ENCODE measurements around the gene MCF2L.
"Not testable (repeated sequence)": the region's sequence is repeated elsewhere in the genome, so short reads cannot be mapped to it uniquely, and the experiment has no call there.

Gene MCF2L

GRCh38 chr13:112968910-112969691 is at the start of gene MCF2L:
MCF2L (plus strand) TSS chr13:112969214; CDS start chr13:112969380, 166 bp downstream.
- FAIRE-seq, result no peak
- no peak for DNase-seq (ENCODE audit: extremely low spot score, insufficient read length, low read depth)

DNA sequence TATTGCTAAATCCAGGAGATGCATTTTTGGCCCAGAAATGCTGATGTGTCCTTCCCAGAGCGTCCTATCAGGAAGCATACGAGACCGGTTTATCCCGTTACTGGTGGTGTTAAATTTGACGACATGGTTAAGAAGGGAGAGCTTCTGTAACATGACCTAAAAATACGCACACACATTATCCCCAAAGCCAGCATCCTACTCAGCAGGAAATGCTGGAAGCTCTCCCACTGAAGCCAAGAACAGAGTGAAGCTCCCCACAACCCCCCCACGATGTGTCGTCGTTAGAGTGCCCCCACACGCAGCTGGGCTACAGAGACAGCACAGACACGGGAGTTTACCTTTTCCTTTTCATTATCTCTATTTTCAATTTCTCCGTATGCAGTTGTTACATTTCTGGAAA is 45.1 kb upstream of the MCF2L start:
- FAIRE-seq, result no peak
- no peak for DNase-seq (ENCODE audit: extremely low spot score, insufficient read length, low read depth)

DNA sequence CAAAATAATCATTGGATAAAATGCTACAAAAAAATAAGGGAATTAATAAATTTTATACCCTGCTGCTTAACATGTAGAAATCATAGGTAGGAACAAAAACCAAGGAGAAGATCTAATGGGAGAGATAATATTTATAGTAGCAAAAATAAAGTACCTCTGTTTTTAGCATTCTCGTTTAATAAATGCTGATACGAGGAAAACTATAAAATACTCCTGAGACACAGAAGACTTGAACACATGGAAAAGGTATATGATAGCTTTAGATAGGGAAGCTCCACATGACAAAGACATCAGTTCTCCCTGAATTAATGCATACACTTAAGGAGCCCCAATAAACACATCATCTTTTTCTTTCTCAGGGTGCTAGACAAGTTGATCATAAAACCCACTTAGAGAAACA is 44.6 kb upstream of the MCF2L start:
- FAIRE-seq, result no peak
- DNase-seq (ENCODE audit: extremely low spot score, insufficient read length, low read depth), result no peak

DNA sequence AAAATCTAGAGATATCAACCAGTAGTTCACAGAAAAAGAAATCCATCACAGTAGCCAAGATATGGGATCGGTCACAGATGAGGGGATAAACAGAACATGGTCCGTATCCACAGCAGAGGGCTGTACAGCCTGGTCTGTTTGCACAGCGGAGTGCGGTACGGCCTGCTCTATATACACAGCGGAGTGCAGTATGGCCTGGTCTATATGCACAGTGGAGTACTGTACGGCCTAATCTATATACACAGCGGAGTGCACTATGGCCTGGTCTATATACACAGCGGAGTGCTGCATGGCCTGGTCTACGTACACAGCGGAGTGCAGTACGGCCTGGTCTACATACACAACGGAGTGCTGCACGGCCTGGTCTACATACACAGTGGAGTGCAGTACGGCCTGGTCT is 43.0 kb upstream of the MCF2L start:
- no peak for FAIRE-seq
- no peak for DNase-seq (ENCODE audit: extremely low spot score, insufficient read length, low read depth)

DNA sequence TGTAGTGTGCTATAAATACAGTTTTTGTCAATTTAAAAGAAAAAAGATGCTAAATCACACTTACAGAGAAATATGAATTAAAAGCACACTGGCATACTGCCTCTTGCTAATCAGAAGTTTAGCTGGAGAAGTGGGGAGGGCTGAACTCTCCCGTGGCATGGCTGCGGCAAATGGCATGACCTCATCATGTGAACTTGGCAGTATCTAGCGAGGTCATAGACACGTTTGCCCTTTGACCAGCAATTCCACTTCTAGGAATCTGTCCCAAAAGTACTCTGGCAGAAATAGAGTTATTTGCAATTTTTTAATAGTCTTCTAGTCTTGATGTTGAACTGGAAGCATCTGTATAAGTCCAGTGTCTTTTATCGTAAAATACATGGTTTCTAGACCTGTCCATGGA is 42.0 kb upstream of the MCF2L start:
- FAIRE-seq (no peak), DNase-seq (ENCODE audit: extremely low spot score, insufficient read length, low read depth) (no peak)

DNA sequence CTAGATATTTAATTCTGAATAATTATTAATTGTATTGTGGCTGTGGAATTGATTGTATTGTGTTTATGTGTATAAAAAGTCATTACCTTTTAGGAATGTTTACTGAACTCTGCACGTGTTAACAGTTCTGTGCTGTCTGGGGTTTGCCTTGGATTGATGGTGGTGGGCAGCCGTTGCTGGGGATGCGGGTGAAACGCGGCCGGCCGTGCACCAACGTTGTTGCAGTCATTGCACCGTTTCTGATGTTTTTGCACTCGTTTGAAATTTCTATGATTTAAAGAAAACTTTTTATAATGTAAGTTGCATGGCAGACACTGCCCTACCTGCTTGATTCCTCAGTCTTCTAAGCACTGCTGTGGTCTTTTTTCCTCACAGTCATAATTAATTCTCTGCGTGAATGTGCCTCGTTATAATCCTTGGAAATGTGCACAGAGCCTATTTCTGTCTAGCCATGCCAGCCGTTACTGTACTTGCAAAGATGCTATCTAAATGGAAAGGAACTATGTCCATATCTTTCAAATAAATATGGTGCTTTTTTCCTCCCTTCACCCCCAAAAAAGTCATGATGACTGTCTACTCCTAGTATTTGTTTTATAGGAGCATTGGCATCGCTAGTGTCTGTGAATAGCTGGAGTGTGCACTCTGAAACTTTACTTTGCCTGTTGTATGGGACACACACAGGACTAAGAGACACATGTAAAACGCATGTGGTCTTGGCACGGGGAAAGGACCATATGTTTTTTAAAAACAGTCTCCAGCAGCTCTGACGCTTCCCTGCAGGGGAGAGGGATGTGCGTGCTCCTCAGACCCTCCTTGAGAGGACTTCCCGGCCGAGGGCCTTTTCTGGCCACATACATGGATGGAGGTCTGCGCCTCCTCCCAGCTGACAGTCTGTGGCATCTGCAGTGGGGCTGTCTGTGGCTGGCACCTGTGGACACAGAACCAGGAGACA is 40.7 kb upstream of the MCF2L start:
- FAIRE-seq (no peak), DNase-seq (ENCODE audit: extremely low spot score, insufficient read length, low read depth) (no peak)

DNA sequence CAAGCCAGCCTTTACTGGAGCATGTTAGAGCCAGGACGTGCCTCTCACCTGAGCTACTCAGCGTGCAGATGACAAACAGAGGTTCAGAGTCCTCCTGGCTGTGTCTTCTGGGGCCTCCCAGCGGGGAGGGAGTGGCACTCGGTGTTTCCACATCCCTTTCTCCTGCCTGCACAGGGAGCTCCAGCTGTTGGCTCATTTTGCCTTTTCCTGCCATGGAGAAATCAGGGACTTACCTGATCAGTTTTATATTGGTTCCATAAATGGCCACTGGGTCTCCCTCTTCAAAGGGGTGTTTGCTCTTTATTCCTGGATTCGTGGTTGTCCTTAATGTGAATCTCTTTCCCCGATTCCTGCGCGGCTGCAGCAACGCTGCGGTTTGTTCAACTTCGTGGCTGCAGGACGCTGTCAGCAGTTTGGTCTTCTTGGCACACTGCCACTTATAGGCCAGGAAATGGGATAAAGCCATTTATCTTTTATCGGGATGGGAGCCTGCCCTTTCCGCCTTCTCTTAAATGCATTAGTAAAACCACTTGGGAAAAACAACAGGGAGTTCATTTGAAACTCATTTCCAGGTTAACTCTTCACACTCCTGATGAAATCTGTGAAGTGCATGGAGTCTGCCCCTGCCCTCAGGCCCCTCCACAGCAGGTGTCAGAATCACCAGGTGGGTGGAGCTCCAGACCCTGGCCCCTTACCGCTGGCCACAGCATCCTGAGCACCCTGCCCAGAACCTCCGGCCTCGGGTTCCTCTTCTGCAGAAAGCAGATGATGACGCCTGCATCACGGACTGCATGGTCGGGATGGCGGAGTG is 39.8 kb upstream of the MCF2L start:
- no peak for DNase-seq (ENCODE audit: extremely low spot score, insufficient read length, low read depth)
- no peak for FAIRE-seq

DNA sequence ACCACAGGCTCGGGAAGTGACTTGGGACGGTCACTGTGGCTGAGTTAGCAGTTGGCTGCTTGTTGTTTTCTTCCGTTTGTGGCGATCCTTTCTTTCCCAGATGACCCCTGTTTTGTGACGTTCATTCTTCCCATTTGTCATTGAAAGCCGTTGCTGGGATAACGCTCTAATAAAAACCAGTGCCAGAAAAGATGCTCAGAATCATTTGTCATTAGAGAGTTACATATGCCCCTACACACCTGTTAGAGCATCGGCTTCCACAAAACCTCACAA is 39.3 kb upstream of the MCF2L start:
- DNase-seq (ENCODE audit: extremely low spot score, insufficient read length, low read depth) (no peak), FAIRE-seq (no peak)

- FAIRE-seq (no peak), DNase-seq (ENCODE audit: extremely low spot score, insufficient read length, low read depth) (no peak)
Measured at GRCh38 chr13:112930192-112930591, 38.8 kb upstream of the MCF2L start.

- peak; percentile 36 for DNase-seq (ENCODE audit: extremely low spot score, insufficient read length, low read depth)
- peak; percentile 70 for FAIRE-seq
Measured at GRCh38 chr13:112931028-112931934, 37.7 kb upstream of the MCF2L start.

DNA sequence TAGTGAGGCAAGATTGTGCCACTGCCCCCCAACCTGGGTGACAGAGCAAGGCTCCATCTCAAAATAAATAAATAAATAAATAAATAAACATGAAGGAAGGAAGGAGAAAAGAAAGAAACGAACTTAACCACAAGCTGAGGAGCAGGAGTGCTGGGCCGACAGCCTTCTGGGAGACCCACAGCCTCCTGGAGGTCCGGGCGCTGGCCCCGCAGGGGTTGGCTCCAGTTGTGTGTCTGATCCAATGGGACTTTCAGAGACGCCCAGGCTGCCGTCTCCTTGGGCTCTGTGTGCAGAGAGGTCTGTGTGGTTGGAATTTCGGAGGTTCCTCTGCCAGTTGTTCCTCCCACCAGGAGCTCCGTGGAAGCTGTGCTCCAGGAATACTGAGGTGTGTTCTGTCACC is 36.0 kb upstream of the MCF2L start:
- FAIRE-seq, result no peak

DNA sequence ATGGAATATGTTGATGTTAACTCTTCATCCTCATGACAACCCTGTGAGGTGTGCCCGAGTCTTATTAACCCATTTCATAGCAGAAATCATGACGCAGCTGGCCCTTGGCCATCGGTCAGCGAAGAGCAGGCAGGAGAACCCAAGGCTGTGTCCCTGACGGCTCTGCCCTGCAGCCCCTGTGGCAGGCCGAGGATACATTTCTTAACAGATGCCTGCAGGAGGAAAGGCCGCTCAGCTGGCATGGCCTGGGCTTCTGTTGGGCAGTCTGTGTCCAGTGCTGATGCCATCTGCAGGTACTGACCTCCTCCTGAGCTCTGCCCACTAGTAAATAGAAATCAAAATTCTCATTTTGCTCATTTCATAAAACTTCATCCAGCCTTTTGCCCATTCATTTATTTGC is 35.4 kb upstream of the MCF2L start:
- FAIRE-seq, result no peak

More for the DNA sequence above, 36.0 kb upstream of the MCF2L start:
- DNase-seq (ENCODE audit: extremely low spot score, insufficient read length, low read depth), result no peak

DNA sequence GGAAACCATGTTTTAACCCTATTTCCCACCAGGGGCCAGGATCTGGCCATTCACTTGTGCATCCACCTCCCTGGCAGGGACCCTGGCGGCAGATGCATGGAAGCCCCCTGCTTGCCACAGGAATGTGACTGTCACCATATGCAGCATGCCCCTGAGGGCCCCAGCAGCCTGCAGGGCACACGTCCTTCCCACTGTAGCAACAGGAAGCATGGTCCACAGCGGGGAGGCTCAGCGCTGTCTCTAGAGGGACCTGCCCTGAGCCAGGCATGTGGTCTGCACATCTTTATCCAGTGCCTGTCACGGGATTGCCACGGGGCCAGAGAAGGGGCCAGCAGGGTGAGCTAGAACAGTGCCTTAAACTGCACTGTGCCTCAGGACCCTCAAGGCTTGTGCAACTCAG is 34.9 kb upstream of the MCF2L start:
- DNase-seq (ENCODE audit: extremely low spot score, insufficient read length, low read depth) (no peak), FAIRE-seq (no peak)

More for the DNA sequence above, 35.4 kb upstream of the MCF2L start:
- no peak for DNase-seq (ENCODE audit: extremely low spot score, insufficient read length, low read depth)

DNA sequence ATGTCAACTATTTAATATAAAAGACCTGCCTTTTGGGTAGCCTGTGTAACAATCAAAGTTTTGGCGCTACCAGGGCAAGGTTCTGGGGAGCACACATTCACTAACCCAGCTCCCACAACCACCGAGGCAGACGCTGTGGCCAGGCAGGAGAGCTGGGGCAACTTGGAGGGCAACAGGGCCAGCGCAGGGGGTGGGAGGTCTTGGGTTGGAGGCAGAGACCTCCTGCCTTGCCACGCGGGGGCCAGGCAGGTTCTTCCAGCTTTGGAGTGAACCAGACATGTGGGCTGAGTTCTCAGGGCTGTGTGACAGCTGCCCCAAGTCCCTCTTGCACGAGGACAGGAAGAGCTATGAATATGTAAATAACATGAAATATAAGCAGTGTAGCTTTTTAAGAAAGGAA is 30.3 kb upstream of the MCF2L start:
- FAIRE-seq, result no peak
- no peak for DNase-seq (ENCODE audit: extremely low spot score, insufficient read length, low read depth)

GRCh38 chr13:112940236-112940635 is 28.8 kb upstream of the MCF2L start:
- DNase-seq (ENCODE audit: extremely low spot score, insufficient read length, low read depth) (no peak), FAIRE-seq (no peak)

DNA sequence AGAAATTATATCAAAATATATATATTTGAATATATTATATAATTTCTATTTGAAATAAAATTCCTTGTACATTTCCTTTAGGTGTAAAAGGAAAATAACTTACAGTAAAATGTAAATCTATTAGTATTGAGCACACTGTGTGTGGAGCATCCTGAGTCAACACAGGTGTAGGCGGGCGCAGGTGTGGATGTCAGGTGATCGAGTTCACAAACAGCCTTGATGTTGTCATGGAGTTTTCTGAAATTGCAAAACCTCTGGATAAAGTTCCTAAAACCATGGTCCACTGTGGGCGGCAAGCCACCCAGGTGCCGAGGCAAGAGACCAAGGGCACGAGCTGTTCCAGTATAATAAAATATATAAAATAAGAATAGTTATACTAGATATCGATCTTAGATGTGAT is 27.7 kb upstream of the MCF2L start:
- FAIRE-seq, result no peak
- no peak for DNase-seq (ENCODE audit: extremely low spot score, insufficient read length, low read depth)

DNA sequence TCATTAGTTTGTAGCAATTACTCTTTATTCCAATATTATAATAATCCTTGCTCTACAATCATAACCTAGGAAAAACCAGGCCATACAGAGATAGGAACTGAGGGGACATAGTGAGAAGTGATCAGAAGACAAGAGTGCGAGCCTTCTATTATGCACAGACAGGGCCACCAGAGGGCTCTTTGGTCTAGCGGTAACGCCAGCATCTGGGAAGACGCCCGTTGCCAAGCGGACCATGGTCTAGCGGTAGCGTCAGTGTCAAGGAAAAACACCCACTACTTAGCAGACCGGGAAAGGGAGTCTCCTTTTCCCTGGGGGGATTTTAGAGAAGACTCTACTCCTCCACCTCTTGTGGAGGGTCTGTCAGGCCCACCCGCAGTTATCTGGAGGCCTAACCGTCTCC is 27.2 kb upstream of the MCF2L start:
- not testable (repeated sequence) for DNase-seq (ENCODE audit: extremely low spot score, insufficient read length, low read depth); FAIRE-seq

GRCh38 chr13:112942689-112943308 is 26.2 kb upstream of the MCF2L start:
- peak; percentile 98 for FAIRE-seq
- peak; percentile 74 for DNase-seq (ENCODE audit: extremely low spot score, insufficient read length, low read depth)
